Naive thymus-derived CD8-positive, alpha-beta T cell (primary cell): ENCODE measurements around the gene MID1IP1. TPM values are rescaled to one million over a fixed set of nuclear protein-coding genes. Genes with fewer than 3 reads are reported as not detected.

ENCODE experiments used
- ATAC-seq, 2 donors: fragments of 150-1000 bp; cut with Tn5 transposase in 1 of 2; sonication (Bioruptor Pico), chemical (Tn5 transposase) in 1 of 2; 1 replicate in 1 of 2; 2 replicates in 1 of 2; pipeline ENCODE4 v1.10.0; 2021; ENCODE audit warnings: mild to moderate bottlenecking in 2 of 2, moderate library complexity in 2 of 2
- POLR2A ChIA-PET: fragments of 350-600 bp; sonication (Branson Sonifier 250); formaldehyde crosslinking; loops from one replicate; lab custom pipeline; 2021; ENCODE audit warnings: antibody characterized with exemption; lab: Charles Lee
- DNase-seq, 10 donors: peaks; one replicate each; pipeline versions ENCODE4 v3.0.0 to v3.0.0-alpha.2; 2020 to 2022
- H3K27ac Mint-ChIP-seq, 10 donors: one replicate each; pipeline ENCODE4 v1.8.0; 2020 to 2022; ENCODE audit warnings: mild to moderate bottlenecking in 10 of 10, mixed read lengths in 10 of 10, moderate library complexity in 4 of 10, inconsistent platforms in 1 of 10
- H3K27me3 Mint-ChIP-seq, 5 donors: one replicate each; pipeline ENCODE4 v1.8.0; 2021 to 2022; ENCODE audit warnings: mixed read lengths in 5 of 5
- H3K36me3 Mint-ChIP-seq, 3 donors: one replicate each; pipeline ENCODE4 v1.8.0; 2020 to 2022; ENCODE audit warnings: mixed read lengths in 3 of 3, mild to moderate bottlenecking in 2 of 3, inconsistent platforms in 1 of 3
- H3K4me1 Mint-ChIP-seq, 4 donors: one replicate each; pipeline ENCODE4 v1.8.0; 2021 to 2022; ENCODE audit warnings: mixed read lengths in 4 of 4
- H3K4me3 Mint-ChIP-seq, 10 donors: one replicate each; pipeline ENCODE4 v1.8.0; 2020 to 2022; ENCODE audit warnings: mild to moderate bottlenecking in 10 of 10, mixed read lengths in 10 of 10, moderate library complexity in 6 of 10, inconsistent platforms in 1 of 10
- H3K9me3 Mint-ChIP-seq, 9 donors: one replicate each; pipeline ENCODE4 v1.8.0; 2020 to 2022; ENCODE audit warnings: mixed read lengths in 9 of 9, mild to moderate bottlenecking in 3 of 9, inconsistent platforms in 1 of 9, moderate library complexity in 1 of 9
- polyA plus RNA-seq, 3 donors: library from polyadenylated mRNA; unstranded; fragments of 300-500 nt; fragmentation: Illumina TruSeq; gene quantifications; one replicate each; pipeline ENCODE4 v1.2.3, GENCODE V29; 2021
- total RNA-seq, 8 experiments: library from RNA in 2 of 8; stranded (reverse) in 2 of 8; gene quantifications; one replicate each; pipeline ENCODE4 v1.2.3 and lab custom pipeline; 2021 to 2026

MID1IP1 gene
- total RNA-seq (10 to 100 TPM; 42.7 to 45.6 TPM), polyA plus RNA-seq (10 to 100 TPM; 12.6 to 18.8 (median 16.4) TPM), total RNA-seq (lab: John Stamatoyannopoulos, UW) (32.1 to 89.2 (median 55.7) reads per million in 6 experiments)

GRCh38 chrX:38800981-38801845 lies at the start of gene MID1IP1:
Gene MID1IP1, plus strand, starts transcription at chrX:38801459. Its CDS starts 3,488 bp downstream, at chrX:38804947.
- POLR2A ChIA-PET: interaction anchor here (0.6 to 7.8 kb wide), 6 partner anchors 10 to 368 kb away, joined by 3 to 104 read pairs (median 4); no protein-coding TSS in a partner anchor

GRCh38 chrX:38754102-38754790 lies 47.0 kb upstream of the MID1IP1 start:
- no peak overlapping the region for H3K4me3 Mint-ChIP-seq
- no peak overlapping the region for H3K27ac Mint-ChIP-seq
- no peaks in the 10 kb centered on the region for H3K4me1 Mint-ChIP-seq
- no peaks in the 10 kb centered on the region for H3K9me3 Mint-ChIP-seq
- H3K27me3 Mint-ChIP-seq: peaks cover 0 to 6% (median 0%) of the 10 kb centered on the region in 5 donors
- POLR2A ChIA-PET: no interaction called here
- no peaks in the 10 kb centered on the region for H3K36me3 Mint-ChIP-seq
- DNase-seq: peak in 8 of 10 donors; percentile 6 to 59 (median 26)
- peak; percentile 42 to 47 for ATAC-seq

More at GRCh38 chrX:38800981-38801845, at the start of gene MID1IP1:
- Mint-ChIP-seq H3K4me1 (peaks cover 3 to 26% (median 15%) of the 10 kb centered on the region in 4 donors), H3K4me3 (peak within 1 kb of the TSS; percentile 89 to 96 (median 92)), H3K36me3 (peaks cover 0 to 6% (median 0%) of the 10 kb centered on the region in 3 donors), H3K27ac (peak within 1 kb of the TSS; percentile 91 to 99 (median 96)), H3K9me3 (peaks cover 0 to 3% (median 0%) of the 10 kb centered on the region in 9 donors), H3K27me3 (no peaks in the 10 kb centered on the region)
- DNase-seq (peak; percentile 58 to 89 (median 80)), ATAC-seq (peak; percentile 55 to 70)

GRCh38 chrX:38754818-38755718 lies 46.2 kb upstream of the MID1IP1 start:
- ATAC-seq (no peak), DNase-seq (no peak)
- Mint-ChIP-seq H3K4me3 (no peak overlapping the region), H3K27ac (no peak overlapping the region), H3K27me3 (peaks cover 0 to 6% (median 0%) of the 10 kb centered on the region in 5 donors), H3K4me1 (no peaks in the 10 kb centered on the region), H3K9me3 (no peaks in the 10 kb centered on the region), H3K36me3 (no peaks in the 10 kb centered on the region)
- POLR2A ChIA-PET: no interaction called here

- no peaks in the 10 kb centered on the region for H3K9me3 Mint-ChIP-seq
- POLR2A ChIA-PET: no interaction called here
- no peak overlapping the region for H3K27ac Mint-ChIP-seq
- no peak overlapping the region for H3K4me3 Mint-ChIP-seq
- peaks cover 0 to 6% (median 2%) of the 10 kb centered on the region in 5 donors for H3K27me3 Mint-ChIP-seq
- no peaks in the 10 kb centered on the region for H3K36me3 Mint-ChIP-seq
- no peak for ATAC-seq
- no peaks in the 10 kb centered on the region for H3K4me1 Mint-ChIP-seq
- DNase-seq: no peak
Measured at GRCh38 chrX:38760883-38761282, 40.4 kb upstream of the MID1IP1 start.

GRCh38 chrX:38768079-38768478 lies 33.2 kb upstream of the MID1IP1 start:
- peak in 3 of 10 donors; percentile 11 to 32 (median 18) for DNase-seq
- H3K4me1 Mint-ChIP-seq: no peaks in the 10 kb centered on the region
- ATAC-seq: no peak
- H3K27me3 Mint-ChIP-seq: peaks cover 0 to under 1% (median 0%) of the 10 kb centered on the region in 5 donors
- no peak overlapping the region for H3K4me3 Mint-ChIP-seq
- H3K27ac Mint-ChIP-seq: no peak overlapping the region
- POLR2A ChIA-PET: no interaction called here
- H3K36me3 Mint-ChIP-seq: no peaks in the 10 kb centered on the region
- H3K9me3 Mint-ChIP-seq: no peaks in the 10 kb centered on the region

- POLR2A ChIA-PET: no interaction called here
- Mint-ChIP-seq H3K9me3 (no peaks in the 10 kb centered on the region), H3K27me3 (peaks cover 0 to 2% (median 0%) of the 10 kb centered on the region in 5 donors), H3K27ac (no peak overlapping the region), H3K36me3 (no peaks in the 10 kb centered on the region), H3K4me3 (no peak overlapping the region), H3K4me1 (no peaks in the 10 kb centered on the region)
- ATAC-seq: no peak
- no peak for DNase-seq
Measured at GRCh38 chrX:38770152-38770551, 31.1 kb upstream of the MID1IP1 start.

- no peak for ATAC-seq
- POLR2A ChIA-PET: no interaction called here
- Mint-ChIP-seq H3K9me3 (peaks cover 0 to 2% (median 0%) of the 10 kb centered on the region in 9 donors), H3K4me3 (no peak overlapping the region), H3K27ac (no peak overlapping the region), H3K4me1 (no peaks in the 10 kb centered on the region), H3K27me3 (peaks cover 0 to 3% (median 2%) of the 10 kb centered on the region in 5 donors), H3K36me3 (no peaks in the 10 kb centered on the region)
- DNase-seq: no peak
Measured at GRCh38 chrX:38774249-38774648, 27.0 kb upstream of the MID1IP1 start.

- no peak for ATAC-seq
- Mint-ChIP-seq H3K4me1 (peaks cover 3 to 15% (median 6%) of the 10 kb centered on the region in 4 donors), H3K9me3 (peaks cover 0 to 3% (median 0%) of the 10 kb centered on the region in 9 donors), H3K4me3 (no peak overlapping the region), H3K27ac (no peak overlapping the region), H3K36me3 (no peaks in the 10 kb centered on the region), H3K27me3 (no peaks in the 10 kb centered on the region)
- POLR2A ChIA-PET: no interaction called here
- no peak for DNase-seq
Measured at GRCh38 chrX:38796946-38797345, 4.3 kb upstream of the MID1IP1 start.

GRCh38 chrX:38798956-38799355 lies 2.3 kb upstream of the MID1IP1 start:
- Mint-ChIP-seq H3K4me3 (no peak overlapping the region), H3K9me3 (peaks cover 0 to 3% (median 0%) of the 10 kb centered on the region in 9 donors)

GRCh38 chrX:38799995-38800580 lies 1.2 kb upstream of the MID1IP1 start:
- Mint-ChIP-seq H3K4me3 (peak overlapping the region in 8 of 10 donors; percentile 0 to 68 (median 24)), H3K36me3 (peaks cover 0 to 2% (median 0%) of the 10 kb centered on the region in 3 donors), H3K9me3 (peaks cover 0 to 3% (median 0%) of the 10 kb centered on the region in 9 donors), H3K27ac (peak overlapping the region in 9 of 10 donors; percentile 3 to 99 (median 34)), H3K27me3 (no peaks in the 10 kb centered on the region), H3K4me1 (peaks cover 3 to 26% (median 15%) of the 10 kb centered on the region in 4 donors)
- no peak for ATAC-seq
- DNase-seq: peak in 6 of 10 donors; percentile 15 to 67 (median 36)
- POLR2A ChIA-PET: interaction anchor here (7.8 kb wide), 1 partner anchor 16 kb away, joined by 104 read pairs; no protein-coding TSS in a partner anchor

More at GRCh38 chrX:38798956-38799355, 2.3 kb upstream of the MID1IP1 start:
- H3K27me3 Mint-ChIP-seq: no peaks in the 10 kb centered on the region
- H3K36me3 Mint-ChIP-seq: no peaks in the 10 kb centered on the region
- peaks cover 3 to 26% (median 15%) of the 10 kb centered on the region in 4 donors for H3K4me1 Mint-ChIP-seq
- no peak overlapping the region for H3K27ac Mint-ChIP-seq
- ATAC-seq (no peak), DNase-seq (no peak)
- POLR2A ChIA-PET: interaction anchor here (0.6 kb wide), 1 partner anchor 185 kb away, joined by 3 read pairs; no protein-coding TSS in a partner anchor

- peak overlapping the region; percentile 91 to 99 (median 96) for H3K27ac Mint-ChIP-seq
- DNase-seq (no peak), ATAC-seq (no peak)
- H3K4me3 Mint-ChIP-seq: peak overlapping the region; percentile 89 to 96 (median 92)
- H3K4me1 Mint-ChIP-seq: peaks cover 5 to 45% (median 20%) of the 10 kb centered on the region in 4 donors
- peaks cover 0 to 6% (median 1%) of the 10 kb centered on the region in 3 donors for H3K36me3 Mint-ChIP-seq
- H3K27me3 Mint-ChIP-seq: no peaks in the 10 kb centered on the region
- POLR2A ChIA-PET: interaction anchor here (0.6 to 7.8 kb wide), 6 partner anchors 9 to 507 kb away, joined by 3 to 104 read pairs (median 4); no protein-coding TSS in a partner anchor
- H3K9me3 Mint-ChIP-seq: no peaks in the 10 kb centered on the region
Measured at GRCh38 chrX:38803243-38803587, 2.0 kb downstream of the MID1IP1 start.
